ENCODE results near the gene ITSN1.

ITSN1 gene

GRCh38 chr21:33802481-33802880 lies 160.2 kb downstream of the ITSN1 start:
- in situ Hi-C loops (cut with MboI; ENCODE audit: low sequenced_read_pairs): no loop called here

DNA sequence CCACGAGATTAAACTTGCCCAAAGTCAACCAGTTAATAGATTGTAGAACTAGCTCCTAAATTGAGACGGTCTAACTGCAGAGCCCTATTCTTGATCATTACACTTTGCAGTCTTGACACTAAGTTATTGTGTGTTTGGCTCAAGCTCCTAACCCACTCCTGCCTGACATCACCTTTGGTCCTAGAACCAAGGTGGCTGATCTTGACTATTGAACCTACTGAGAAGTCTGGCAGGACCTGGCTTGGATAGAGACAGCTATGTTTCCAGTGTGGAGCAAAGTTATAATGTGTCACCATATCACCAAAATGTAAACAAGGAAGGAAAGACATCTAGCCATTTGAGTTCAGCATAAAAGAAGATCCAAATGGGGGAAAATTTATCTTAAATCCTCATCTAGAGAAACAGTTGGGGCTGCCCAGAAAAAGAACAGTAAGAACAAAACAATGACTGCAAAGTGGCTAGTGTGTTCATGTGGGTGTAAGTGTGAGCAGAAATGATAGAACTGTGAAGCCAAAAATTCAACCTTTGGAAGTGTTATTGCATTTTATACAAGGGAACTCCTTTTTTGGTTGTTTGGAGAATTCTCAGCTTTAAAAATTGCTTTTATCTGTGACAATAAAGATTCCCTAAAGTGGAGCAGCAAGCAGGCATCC lies 166.5 kb downstream of the ITSN1 start:
- in situ Hi-C loops (cut with MboI; ENCODE audit: low sequenced_read_pairs): no loop called here

DNA sequence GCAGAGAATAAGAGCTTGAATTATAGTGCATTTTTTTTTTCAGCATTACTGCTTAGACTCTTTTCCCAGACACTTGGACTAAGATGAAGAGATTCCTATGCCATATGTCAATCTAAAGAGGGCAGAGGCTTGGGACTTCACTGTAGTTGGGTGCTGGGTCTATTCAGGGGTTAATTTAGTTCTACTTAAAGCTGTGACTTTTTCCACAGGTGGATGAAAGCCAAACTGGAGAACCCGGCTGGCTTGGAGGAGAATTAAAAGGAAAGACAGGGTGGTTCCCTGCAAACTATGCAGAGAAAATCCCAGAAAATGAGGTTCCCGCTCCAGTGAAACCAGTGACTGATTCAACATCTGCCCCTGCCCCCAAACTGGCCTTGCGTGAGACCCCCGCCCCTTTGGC lies 168.5 kb downstream of the ITSN1 start:
- in situ Hi-C loops (cut with MboI; ENCODE audit: low sequenced_read_pairs): no loop called here

GRCh38 chr21:33811167-33812010 lies 169.1 kb downstream of the ITSN1 start:
- in situ Hi-C loops (cut with MboI; ENCODE audit: low sequenced_read_pairs): no loop called here

- in situ Hi-C loops (cut with MboI; ENCODE audit: low sequenced_read_pairs): no loop called here
These were observed 171.6 kb downstream of the ITSN1 start for GRCh38 chr21:33813832-33814365.

GRCh38 chr21:33815143-33815707 lies 172.9 kb downstream of the ITSN1 start:
- in situ Hi-C loops (cut with MboI; ENCODE audit: low sequenced_read_pairs): no loop called here

DNA sequence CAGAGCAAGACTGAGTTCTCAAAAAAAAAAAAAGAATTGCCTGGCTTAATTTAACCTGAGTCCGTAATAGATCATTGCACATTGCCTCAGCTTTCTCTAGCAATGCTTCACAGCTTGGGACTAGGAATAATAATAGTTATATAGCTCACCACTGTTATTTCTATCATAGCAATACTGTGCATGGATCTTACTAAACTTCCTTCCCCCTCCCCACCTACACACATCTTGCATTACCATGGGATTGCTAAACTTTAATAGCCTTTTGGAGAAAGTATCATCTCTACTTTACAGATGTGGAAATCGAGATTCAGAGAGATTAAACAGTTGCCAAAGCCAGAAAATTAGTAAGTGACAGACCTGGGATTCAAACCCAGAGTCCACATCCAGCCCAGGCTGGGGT lies 173.9 kb downstream of the ITSN1 start:
- in situ Hi-C loops (cut with MboI; ENCODE audit: low sequenced_read_pairs): no loop called here

- in situ Hi-C loops (cut with MboI; ENCODE audit: low sequenced_read_pairs): no loop called here
These were observed 174.8 kb downstream of the ITSN1 start for GRCh38 chr21:33817138-33817537.

DNA sequence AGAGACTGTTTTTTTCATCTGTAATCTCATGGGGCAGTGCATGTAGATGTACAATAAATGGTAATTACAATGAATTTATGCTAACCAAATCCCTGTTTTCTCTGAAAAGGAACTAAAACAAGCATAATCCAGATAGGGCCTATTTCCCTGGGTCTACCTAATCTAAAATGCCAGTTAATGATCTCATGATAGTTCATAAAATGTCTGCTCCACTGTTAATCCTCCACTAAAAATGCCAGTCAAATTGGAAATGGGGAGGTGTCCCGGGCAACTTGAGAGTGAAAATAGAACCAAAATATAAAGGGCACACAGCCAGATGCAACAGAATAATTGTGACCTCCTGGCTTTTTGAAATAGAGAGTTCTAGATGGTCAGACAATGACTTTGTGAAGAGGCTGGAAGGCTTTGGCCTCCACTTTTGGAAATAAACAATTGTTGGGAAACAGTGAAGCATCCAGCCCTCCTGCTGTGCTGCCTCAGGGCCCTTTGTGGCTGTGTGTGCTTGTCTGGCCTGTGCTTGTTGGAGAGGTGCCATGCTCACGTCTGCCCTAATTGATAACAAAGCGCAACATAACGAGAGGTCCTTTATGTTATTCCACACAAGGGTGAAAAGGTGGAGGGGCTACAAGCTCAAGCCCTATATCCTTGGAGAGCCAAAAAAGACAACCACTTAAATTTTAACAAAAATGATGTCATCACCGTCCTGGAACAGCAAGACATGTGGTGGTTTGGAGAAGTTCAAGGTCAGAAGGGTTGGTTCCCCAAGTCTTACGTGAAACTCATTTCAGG lies 175.6 kb downstream of the ITSN1 start:
- in situ Hi-C loops (cut with MboI; ENCODE audit: low sequenced_read_pairs): no loop called here

DNA sequence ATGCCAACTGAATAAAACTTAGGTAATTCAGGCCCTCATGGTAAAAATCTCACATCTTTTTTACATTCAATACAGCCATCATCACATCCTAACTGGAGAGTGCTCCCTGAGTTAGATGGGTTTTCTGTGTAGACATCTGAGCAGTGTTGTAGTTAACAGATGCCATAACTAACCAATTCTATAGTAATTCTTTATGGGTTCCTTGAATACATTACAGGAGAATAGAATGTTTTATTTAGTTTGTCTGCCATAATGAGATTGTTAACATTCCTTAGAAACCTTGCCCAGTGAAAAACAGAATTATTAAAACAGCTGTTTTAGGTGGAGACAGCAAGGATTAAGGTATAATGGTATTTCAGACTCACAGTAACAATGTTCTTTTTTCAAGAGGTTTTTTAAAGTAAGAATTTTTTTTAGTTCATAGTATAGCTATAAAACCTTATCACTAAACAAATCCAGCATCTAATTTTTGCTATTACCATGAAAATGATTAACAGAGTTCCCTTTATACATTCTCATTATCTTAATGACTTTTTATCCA lies 178.0 kb downstream of the ITSN1 start:
- in situ Hi-C loops (cut with MboI; ENCODE audit: low sequenced_read_pairs): no loop called here

- in situ Hi-C loops (cut with MboI; ENCODE audit: low sequenced_read_pairs): no loop called here
These were observed 178.5 kb downstream of the ITSN1 start for GRCh38 chr21:33820798-33821197.

DNA sequence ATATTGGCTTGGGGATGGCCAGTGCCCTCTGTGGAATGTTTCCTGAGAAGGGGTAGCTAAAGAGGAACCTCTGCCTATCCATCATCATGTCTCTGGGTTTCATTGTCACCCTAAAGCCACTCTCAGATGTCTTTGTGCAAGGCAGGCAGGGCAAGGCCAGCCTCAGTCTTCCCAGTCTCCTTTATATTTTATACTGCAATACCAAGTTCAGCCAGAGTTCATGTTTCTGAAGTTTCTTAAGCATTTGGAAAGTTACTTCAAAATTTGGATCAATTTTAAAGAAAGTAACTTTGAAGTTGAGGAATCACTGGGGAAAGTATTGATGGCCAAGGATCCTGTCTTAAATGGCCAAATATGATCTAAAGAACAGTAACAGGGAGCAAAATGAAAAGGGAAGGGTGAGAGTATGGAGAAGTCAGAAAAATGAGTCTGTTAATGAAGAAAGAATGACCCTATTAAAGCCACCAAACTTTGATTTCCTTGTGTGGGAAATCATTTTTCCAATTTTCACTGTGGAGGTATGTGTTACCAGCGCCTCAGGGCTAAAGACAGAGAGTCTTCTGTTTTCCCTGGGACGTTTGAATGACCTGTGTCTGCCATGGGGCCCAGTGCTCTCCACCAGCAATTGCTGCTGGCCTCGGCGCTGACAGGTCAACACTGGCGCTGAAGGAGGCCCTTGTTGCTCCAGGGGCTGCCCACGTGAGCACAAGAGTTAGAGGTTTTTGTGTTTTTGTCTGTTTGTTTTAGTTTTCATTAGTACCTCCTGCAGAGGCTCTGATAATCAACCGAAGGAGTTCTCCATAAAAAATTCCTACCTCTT lies 179.4 kb downstream of the ITSN1 start:
- in situ Hi-C loops (cut with MboI; ENCODE audit: low sequenced_read_pairs): no loop called here

DNA sequence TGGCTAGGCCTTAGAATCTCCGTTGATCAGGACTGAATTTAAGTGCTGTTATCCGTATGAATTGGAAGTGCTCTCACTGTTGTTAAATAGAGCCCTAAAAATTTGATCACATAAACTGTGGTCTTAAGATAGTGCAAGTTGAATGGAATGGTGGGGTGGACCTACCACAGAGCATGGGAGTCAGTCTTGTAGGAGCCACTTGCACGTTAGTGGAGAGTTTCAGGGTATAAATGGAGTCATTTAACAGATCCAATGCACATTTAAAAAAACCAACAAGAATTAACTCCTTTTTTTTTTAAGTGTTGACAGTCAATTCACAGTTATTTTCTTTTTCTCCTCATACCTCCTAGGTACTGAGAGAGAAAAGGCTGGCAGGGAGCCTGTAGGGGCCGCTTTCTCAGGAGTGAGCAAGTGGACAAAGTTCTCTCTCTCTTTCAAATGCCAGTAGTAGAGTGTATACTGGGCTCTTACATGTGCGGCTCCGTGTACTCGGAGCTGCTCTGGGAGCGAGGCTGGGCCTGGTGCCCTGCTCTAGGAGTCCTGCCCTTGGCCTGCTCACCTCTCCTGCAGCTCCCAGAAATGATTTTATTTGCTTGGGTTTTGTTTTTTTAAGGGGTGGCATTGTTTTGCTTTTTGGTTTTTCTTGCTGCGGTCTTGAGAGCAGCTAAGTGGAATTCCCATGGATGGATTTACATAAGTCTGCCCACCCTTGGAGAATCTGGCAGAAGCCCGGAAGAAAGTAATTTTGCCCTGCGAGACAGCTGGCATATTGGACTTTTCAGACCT lies 182.0 kb downstream of the ITSN1 start:
- in situ Hi-C loops (cut with MboI; ENCODE audit: low sequenced_read_pairs): no loop called here

GRCh38 chr21:33825419-33825818 lies 183.1 kb downstream of the ITSN1 start:
- in situ Hi-C loops (cut with MboI; ENCODE audit: low sequenced_read_pairs): no loop called here

GRCh38 chr21:33825915-33826314 lies 183.6 kb downstream of the ITSN1 start:
- in situ Hi-C loops (cut with MboI; ENCODE audit: low sequenced_read_pairs): no loop called here

DNA sequence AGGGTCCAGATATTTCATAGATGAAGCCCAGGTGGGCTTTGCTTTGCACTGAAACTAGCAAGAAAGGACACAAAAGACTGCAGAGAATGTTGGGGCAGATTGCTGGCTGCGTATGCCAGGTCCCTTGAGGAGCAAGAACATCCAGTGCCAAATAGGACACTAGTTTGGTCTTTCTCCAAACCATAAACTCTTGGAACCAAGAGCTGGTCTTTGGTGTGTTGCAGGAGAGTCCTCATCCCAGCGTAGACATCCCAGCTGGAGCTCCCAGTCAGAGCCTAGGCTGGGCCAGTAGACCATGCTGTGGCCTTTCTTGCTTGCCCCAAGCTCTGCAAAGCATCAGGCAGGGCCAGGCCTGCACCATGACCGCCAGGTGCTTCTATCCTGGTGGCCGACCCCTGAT lies 185.8 kb downstream of the ITSN1 start:
- in situ Hi-C loops (cut with MboI; ENCODE audit: low sequenced_read_pairs): no loop called here

GRCh38 chr21:33828577-33828976 lies 186.3 kb downstream of the ITSN1 start:
- in situ Hi-C loops (cut with MboI; ENCODE audit: low sequenced_read_pairs): no loop called here

GRCh38 chr21:33829844-33830243 lies 187.5 kb downstream of the ITSN1 start:
- in situ Hi-C loops (cut with MboI; ENCODE audit: low sequenced_read_pairs): no loop called here

DNA sequence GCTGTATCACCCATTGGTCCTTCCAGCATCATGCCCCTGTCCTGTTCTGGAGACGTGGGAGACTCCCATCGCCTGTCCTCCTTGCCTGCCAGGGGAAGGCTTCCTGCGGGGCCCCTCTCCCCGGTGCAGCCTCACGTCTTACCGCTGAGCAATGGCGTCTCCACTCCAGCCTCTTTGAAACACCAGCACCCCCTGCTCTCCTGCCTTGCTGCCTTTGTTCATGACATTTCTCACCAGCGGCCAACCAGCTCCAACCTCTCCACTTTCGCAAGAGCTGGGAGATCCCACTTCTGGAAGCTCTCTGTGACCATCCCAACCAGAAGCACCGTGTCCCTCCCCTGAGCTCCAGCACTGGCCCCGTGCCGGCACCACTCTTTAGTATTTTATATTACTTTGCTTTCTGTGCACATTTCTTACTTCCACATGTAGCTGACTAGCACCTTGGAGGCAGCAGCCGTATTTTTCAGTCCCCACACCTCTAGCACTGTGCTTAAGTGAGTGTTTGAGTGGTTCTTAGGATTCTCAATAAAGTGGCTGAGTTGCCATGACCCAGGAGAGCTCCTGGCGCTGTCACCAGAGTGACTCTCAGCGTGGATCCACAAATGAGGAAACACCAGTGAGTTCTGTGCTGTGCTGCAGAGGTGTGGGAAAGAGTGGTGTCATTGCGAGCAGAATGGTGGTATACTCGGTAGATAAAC lies 189.8 kb downstream of the ITSN1 start:
- in situ Hi-C loops (cut with MboI; ENCODE audit: low sequenced_read_pairs): no loop called here
